Measurements from ENCODE around the gene TIMP3. TPM values are rescaled to one million over a fixed set of nuclear protein-coding genes. Genes with fewer than 3 reads are reported as not detected.

Gene TIMP3
- polyA plus RNA-seq, 1 donor from 2014 or later: 0.72 TPM

- H3K9me3 ChIP-seq (ENCODE audit: low read length): no peaks in the 10 kb centered on the region
- H3K9ac ChIP-seq (ENCODE audit: low read length): no peak overlapping the region
- H4K20me1 ChIP-seq (ENCODE audit: insufficient read depth): no peaks in the 10 kb centered on the region
- H3K27ac ChIP-seq (ENCODE audit: low read length): no peak overlapping the region
- TF ChIP-seq EP300 (conservative IDR thresholded peaks at IDR 0.05; ENCODE audit: poor library complexity, severe bottlenecking) (no peak), EZH2 (IDR thresholded peaks at IDR 0.05; ENCODE audit: borderline replicate concordance, insufficient read depth, low read length, poor library complexity, severe bottlenecking) (no peak), RAD21 (conservative IDR thresholded peaks at IDR 0.05) (no peak), POLR2AphosphoS5 (IDR thresholded peaks at IDR 0.05) (no peak), MXI1 (conservative IDR thresholded peaks at IDR 0.05; ENCODE audit: poor library complexity, severe bottlenecking) (no peak), TAF1 (IDR thresholded peaks at IDR 0.05; ENCODE audit: low read depth) (no peak), REST (IDR thresholded peaks at IDR 0.05; ENCODE audit: borderline replicate concordance) (no peak), SMC3 (conservative IDR thresholded peaks at IDR 0.05; ENCODE audit: poor library complexity) (no peak)
- TF ChIP-seq, protein P1, sequence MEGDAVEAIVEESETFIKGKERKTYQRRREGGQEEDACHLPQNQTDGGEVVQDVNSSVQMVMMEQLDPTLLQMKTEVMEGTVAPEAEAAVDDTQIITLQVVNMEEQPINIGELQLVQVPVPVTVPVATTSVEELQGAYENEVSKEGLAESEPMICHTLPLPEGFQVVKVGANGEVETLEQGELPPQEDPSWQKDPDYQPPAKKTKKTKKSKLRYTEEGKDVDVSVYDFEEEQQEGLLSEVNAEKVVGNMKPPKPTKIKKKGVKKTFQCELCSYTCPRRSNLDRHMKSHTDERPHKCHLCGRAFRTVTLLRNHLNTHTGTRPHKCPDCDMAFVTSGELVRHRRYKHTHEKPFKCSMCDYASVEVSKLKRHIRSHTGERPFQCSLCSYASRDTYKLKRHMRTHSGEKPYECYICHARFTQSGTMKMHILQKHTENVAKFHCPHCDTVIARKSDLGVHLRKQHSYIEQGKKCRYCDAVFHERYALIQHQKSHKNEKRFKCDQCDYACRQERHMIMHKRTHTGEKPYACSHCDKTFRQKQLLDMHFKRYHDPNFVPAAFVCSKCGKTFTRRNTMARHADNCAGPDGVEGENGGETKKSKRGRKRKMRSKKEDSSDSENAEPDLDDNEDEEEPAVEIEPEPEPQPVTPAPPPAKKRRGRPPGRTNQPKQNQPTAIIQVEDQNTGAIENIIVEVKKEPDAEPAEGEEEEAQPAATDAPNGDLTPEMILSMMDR (IDR thresholded peaks at IDR 0.05; ENCODE audit: poor library complexity, severe bottlenecking): no peak
- H3K4me3 ChIP-seq (ENCODE audit: low read length): no peak overlapping the region
- no peak overlapping the region for H2AFZ ChIP-seq (ENCODE audit: low read depth, low read length)
- no peaks in the 10 kb centered on the region for H3K27me3 ChIP-seq (ENCODE audit: insufficient read depth, low read depth, low read length)
- H3K79me2 ChIP-seq (replicated peaks; ENCODE audit: insufficient read depth, low read length): no peaks in the 10 kb centered on the region
- no peaks in the 10 kb centered on the region for H3K9me2 ChIP-seq (ENCODE audit: insufficient read depth, low read length)
- no peaks in the 10 kb centered on the region for H3F3A ChIP-seq (ENCODE audit: insufficient read depth, low read length, poor library complexity, severe bottlenecking)
- H3K4me2 ChIP-seq (ENCODE audit: low read length): no peak overlapping the region
- H3K36me3 ChIP-seq (ENCODE audit: insufficient read depth, low read length): no peaks in the 10 kb centered on the region
Observed at GRCh38 chr22:32859743-32860142, 58.2 kb downstream of the TIMP3 start.

- Histone ChIP-seq H3K4me2 (ENCODE audit: low read length) (no peak overlapping the region), H3K4me3 (ENCODE audit: low read length) (no peak overlapping the region), H3K27ac (ENCODE audit: low read length) (no peak overlapping the region), H3K9me2 (ENCODE audit: insufficient read depth, low read length) (no peaks in the 10 kb centered on the region), H3K9me3 (ENCODE audit: low read length) (no peaks in the 10 kb centered on the region), H3F3A (ENCODE audit: insufficient read depth, low read length, poor library complexity, severe bottlenecking) (no peaks in the 10 kb centered on the region), H4K20me1 (ENCODE audit: insufficient read depth) (no peaks in the 10 kb centered on the region), H3K27me3 (ENCODE audit: insufficient read depth, low read depth, low read length) (no peaks in the 10 kb centered on the region), H2AFZ (ENCODE audit: low read depth, low read length) (no peak overlapping the region), H3K79me2 (replicated peaks; ENCODE audit: insufficient read depth, low read length) (no peaks in the 10 kb centered on the region), H3K36me3 (ENCODE audit: insufficient read depth, low read length) (no peaks in the 10 kb centered on the region), H3K9ac (ENCODE audit: low read length) (no peak overlapping the region)
- TF ChIP-seq SMC3 (conservative IDR thresholded peaks at IDR 0.05; ENCODE audit: poor library complexity) (no peak), EP300 (conservative IDR thresholded peaks at IDR 0.05; ENCODE audit: poor library complexity, severe bottlenecking) (no peak), RAD21 (conservative IDR thresholded peaks at IDR 0.05) (no peak), TAF1 (IDR thresholded peaks at IDR 0.05; ENCODE audit: low read depth) (no peak), MXI1 (conservative IDR thresholded peaks at IDR 0.05; ENCODE audit: poor library complexity, severe bottlenecking) (no peak), REST (IDR thresholded peaks at IDR 0.05; ENCODE audit: borderline replicate concordance) (no peak), EZH2 (IDR thresholded peaks at IDR 0.05; ENCODE audit: borderline replicate concordance, insufficient read depth, low read length, poor library complexity, severe bottlenecking) (no peak), POLR2AphosphoS5 (IDR thresholded peaks at IDR 0.05) (no peak)
- TF ChIP-seq, protein P1 (IDR thresholded peaks at IDR 0.05; ENCODE audit: poor library complexity, severe bottlenecking): no peak
Observed at GRCh38 chr22:32861330-32861729, 59.8 kb downstream of the TIMP3 start.
